NB4 (cell line): ENCODE data around the gene PDE6B.

Experiments used
- CTCF ChIP-seq: IDR thresholded peaks from one replicate; pipeline ENCODE4 v1.5.1; 2012; ENCODE audit warnings: low read depth, low read length
- MAX ChIP-seq: IDR thresholded peaks from 2 replicates; pipeline ENCODE4 v1.6.1; 2011; ENCODE audit warnings: low read depth, low read length

GRCh38 chr4:624705-625590 is at the start of gene PDE6B:
- TF ChIP-seq CTCF (no peak), MAX (no peak)
